NCI-H2029 treated with DMSO at 0.1 percent for 48 hours (cell line): Measurements from ENCODE around the gene ZNF534.
"Not testable (repeated sequence)": the region's sequence is repeated elsewhere in the genome, so short reads cannot be mapped to it uniquely, and the experiment has no call there.

Experiments used
- DNase-seq: peaks from one replicate; lab custom pipeline; 2025; lab: John Stamatoyannopoulos, UW

The ZNF534 gene

GRCh38 chr19:52428937-52429336 lies at the start of gene ZNF534:
TSS of gene ZNF534 (plus strand) at chr19:52429148. CDS start at chr19:52431475, 2,327 bp downstream.
- no peak for DNase-seq

- DNase-seq: no peak
These were observed 37.8 kb upstream of the ZNF534 start for GRCh38 chr19:52391135-52391534.

DNA sequence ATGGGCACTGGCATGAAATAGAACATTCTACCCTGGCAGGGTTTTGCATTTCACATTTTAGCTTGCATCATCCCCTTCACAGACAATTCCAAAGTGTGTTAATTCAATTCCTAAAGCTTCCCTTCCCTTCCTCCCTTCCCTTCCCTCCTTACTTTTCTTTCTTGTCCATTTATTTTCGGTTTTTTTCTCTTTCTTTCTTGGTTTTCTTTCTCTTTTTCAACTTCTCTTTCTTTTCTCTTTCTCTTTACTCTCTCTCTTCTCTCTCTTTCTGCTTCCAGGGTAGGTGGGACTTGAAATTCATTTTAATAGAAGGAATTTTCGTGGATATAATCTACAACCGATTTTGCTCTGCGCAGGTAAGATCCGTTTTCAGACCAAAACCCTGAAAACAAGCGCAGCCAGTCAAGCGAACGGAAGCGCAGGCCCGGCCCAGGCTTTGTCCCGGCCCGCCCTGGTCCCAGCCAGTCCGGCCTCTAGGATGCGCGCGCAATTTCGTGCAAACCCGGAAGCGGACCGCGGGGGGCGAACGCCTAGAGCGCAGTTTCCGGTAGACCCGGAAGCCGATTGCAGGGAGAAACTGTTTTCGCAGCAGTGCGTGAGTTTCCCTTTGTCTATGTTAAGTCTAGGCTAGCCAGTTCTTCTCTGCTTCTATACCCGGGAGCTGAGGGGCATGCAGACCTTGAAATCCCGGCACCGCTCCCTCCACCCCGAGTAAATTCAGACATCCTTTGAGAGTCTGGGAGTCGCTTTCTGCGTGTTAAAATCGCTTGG lies 31.5 kb upstream of the ZNF534 start, which contains the start of gene ZNF528:
Gene ZNF528, plus strand, starts transcription at position 540 of the 771 bp plus-strand sequence. CDS start 4,165 bp downstream, outside the sequence.
- DNase-seq: peak; percentile 47

DNA sequence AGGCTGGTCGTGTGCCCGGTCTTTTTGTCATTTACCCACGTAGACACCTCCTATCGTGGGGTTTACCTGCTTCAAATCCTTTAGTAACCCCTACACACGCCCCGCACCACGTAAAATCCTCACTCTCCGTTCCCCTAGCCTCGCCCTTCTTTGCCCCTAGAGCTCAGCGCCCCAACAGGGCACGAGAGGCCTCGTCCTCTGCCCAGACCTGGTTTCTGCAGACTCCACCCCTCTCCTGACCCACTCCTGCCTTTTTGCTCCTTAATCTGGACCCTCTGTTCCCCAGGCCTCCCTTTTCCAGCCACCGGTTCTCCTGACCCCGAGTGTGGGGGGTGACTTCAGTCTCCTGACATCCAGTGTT lies 30.9 kb upstream of the ZNF534 start:
- DNase-seq: no peak

GRCh38 chr19:52410276-52410675 lies 18.7 kb upstream of the ZNF534 start:
- DNase-seq: no peak

DNA sequence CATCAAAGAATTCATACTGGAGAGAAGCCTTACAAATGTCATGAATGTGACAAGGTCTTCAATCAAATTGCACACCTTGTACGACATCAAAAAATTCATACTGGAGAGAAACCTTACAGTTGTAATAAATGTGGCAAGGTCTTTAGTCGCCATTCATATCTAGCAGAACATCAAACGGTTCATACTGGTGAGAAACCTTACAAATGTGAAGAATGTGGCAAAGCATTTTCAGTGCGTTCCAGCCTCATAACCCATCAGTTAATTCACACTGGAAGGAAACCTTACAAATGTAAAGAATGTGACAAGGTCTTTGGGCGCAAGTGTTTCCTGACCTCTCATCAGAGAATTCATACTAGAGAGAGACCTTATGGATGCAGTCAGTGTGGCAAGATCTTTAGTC lies 13.2 kb upstream of the ZNF534 start:
- no peak for DNase-seq

DNA sequence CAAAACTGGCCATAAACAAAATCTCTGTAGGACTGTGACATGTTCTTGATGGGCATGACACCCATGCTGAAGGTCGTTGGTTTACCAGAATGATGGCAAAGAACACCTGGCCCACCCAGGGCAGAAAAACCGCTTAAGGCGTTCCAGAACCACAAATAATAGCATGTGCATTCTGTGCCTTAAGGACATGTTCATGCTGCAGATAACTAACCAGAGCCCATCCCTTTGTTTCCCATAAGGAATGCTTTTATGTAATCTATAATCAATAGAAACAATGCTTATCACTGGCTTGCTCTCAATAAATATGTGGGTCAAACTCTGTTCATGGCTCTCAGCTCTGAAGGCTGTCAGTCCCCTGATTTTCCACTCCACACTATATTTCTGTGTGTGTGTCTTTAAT lies 13.2 kb downstream of the ZNF534 start:
- no peak for DNase-seq

GRCh38 chr19:52444506-52444905 lies 15.6 kb downstream of the ZNF534 start:
- no peak for DNase-seq

GRCh38 chr19:52451241-52451640 lies 22.3 kb downstream of the ZNF534 start:
- DNase-seq: no peak

DNA sequence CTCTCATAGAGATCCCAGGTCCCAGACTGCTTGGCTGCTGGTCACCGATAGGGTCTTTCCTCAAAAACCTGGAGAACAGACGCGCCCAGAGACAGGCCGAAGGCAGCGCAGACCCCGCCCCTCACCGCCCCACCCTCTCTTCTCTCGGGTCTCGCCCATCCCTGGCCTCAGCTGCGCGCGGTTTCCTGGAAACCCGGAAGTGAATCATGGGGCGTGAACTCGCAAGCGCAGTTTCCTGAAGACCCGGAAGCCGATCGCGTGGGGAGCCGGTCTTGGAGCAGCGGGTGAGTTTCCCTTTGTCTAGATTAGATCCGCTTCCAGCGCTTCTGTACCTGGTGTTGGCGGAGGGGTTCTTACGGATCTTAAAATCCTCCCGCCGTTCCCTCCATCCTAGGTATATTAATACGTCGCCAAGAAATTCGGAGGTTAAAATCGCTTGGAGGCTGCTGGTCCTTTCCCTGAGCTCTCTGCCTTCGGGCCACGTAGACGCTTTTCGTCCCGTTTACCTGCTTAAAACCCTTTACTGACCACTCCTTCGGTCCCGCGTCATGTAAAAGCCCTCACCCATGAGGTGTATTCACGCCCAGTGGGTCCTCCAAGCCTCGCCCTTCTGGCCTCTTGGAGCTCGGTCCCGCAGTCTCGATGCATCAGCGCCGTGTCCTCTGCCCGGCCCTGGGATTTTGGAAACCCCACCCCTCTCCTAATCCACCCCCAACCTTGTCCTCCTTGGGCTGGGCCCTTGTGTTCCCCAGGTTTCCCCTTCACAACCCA lies 24.6 kb downstream of the ZNF534 start, which contains the start of gene ZNF578:
Gene ZNF578, plus strand, starts transcription at position 230 of the 771 bp plus-strand sequence. CDS start 48,293 bp downstream, outside the sequence.
- no peak for DNase-seq

DNA sequence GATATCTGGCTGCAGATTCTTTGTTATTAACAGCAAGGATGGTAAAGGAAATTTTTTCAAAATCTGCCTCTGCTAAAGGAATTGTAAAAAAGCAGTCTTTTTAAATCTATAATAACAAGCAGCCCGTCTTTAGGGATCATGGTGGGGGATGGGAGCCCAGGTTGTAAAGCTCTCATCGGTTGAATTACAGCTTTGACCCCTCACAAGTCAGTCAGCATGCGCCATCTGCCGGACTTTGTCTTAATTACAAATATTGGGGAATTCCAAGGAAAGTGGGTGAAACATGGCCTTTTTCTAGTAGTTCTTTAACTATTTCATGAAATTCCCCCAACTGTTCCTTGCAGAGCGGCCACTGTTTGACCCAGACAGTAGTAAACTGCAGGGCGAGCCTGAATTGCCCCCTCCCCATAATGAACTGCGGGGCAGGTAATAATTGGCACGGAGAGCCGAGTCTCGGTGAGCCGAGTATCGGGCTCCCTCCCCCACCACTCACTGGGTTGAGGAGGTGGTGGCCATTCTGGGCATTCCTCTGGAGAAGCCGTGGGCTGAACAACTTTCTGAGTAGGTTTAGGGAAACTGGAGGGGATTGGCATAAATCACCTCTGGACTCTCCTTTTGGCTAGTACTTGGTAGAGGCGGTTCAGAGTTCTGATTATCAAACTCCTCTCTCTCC lies 36.0 kb downstream of the ZNF534 start:
- peak; percentile 26 for DNase-seq

DNA sequence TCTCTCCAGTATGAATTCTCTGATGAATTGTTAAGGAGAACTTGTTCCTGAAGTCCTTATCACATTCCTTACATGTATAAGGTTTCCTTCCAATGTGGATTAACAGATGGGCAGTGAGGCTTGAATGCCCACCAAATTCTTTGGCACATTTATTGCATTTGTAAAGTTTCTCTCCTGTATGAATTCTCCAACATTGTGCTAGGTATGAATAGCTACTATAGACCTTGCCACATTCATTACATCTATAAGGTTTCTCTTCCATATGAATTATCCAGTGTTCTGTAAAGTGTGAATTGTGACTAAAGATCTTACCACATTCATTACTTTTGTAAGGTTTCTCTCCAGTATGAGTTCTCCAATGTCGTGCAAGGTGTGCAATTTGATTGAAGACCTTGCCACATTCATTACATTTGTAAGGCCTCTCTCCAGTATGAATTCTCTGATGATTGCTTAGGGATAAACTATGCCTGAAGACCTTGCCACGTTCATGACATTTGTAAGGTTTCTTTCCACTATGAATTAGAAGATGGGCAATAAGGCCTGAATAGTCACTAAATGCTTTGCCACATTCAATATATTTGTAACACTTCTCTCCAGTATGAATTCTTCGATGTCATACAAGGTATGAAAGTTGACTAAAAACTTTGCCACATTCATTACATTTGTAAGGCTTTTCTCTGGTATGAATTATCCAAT lies 44.9 kb downstream of the ZNF534 start:
- DNase-seq: no peak

GRCh38 chr19:52474351-52475127 lies 45.6 kb downstream of the ZNF534 start:
- no peak for DNase-seq

DNA sequence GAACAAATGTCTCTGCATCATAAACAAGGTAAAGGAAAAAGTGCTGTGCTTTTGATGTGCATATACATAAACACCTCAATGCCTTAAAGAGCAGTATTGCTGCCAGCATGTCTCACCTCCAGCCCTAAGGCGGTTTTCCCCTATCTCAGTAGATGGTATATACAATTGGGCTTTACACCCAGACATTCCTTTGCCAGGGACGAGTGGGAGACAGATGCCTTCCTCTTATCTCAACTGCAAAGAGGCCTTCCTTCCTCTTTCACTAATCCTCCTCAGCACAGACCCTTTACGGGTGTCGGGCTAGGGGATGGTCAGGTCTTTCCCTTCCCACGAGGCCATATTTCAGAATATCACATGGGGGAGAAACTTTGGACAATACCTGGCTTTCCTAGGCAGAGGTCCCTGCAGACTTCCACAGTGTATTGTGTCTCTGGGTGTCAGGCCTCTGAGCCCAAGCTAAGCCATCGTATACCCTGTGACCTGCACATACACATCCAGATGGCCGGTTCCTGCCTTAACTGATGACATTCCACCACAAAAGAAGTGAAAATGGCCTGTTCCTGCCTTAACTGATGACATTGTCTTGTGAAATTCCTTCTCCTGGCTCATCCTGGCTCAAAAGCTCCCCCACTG lies 55.3 kb downstream of the ZNF534 start:
- not testable (repeated sequence) for DNase-seq

DNA sequence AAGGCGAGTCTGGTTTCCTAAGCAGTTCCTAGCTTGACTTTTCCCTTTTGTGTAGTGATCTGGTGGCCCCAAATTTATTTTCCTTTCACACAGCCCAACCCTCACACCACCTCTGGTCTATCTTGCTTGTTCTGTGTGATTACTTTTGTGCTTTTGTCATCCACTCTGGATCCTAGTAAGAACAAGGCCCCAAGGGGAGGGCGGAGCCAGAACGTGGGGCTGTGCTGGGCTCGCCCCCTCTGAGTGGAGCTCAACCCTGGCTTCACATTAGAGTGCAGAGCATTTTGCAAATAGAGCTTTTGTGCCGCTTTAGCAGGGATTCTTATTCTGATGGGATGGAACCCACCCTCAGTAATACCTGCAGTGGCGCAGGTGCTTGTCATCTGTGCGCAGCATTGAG lies 56.1 kb downstream of the ZNF534 start:
- DNase-seq: not testable (repeated sequence)

GRCh38 chr19:52485561-52486240 lies 56.8 kb downstream of the ZNF534 start:
- not testable (repeated sequence) for DNase-seq

DNA sequence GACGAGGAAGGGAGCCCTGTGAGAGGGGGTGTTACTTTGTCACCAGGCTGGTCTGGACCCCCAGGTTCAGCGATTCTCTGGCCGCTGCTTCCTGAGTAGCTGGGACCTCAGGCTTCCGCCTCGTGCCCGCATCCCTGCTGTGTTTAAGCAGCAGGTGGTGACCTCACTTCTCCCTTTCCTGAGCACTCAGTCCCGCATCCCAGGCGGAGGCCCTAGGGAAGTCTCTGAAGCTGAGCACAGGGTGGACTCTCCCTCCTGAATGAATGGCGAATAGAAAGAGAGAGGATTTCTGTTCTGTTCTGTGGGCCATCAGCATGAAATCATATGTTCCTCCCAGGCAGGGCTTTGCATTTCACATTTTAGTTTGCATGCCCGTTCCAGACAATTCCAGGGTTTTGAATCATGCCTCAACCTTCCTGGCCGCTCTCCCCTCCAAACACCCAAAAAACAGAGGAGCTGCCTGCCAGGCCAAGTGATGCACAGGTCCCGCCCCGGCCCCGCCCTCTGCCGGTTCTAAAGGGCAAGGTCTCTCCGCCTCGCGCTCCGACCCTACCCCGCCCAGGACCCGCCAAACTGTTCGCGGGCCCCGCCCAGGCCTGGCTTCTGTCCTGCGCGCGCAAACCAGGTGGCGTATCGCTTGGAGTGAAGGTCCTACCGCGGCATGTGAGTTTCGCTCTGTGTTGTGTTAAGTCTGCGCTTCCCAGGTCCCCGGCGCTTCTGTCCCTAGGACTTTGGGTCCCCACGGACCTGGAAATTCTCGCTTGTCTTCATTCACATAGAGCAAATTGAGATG lies 63.4 kb downstream of the ZNF534 start:
- peak; percentile 2 for DNase-seq

DNA sequence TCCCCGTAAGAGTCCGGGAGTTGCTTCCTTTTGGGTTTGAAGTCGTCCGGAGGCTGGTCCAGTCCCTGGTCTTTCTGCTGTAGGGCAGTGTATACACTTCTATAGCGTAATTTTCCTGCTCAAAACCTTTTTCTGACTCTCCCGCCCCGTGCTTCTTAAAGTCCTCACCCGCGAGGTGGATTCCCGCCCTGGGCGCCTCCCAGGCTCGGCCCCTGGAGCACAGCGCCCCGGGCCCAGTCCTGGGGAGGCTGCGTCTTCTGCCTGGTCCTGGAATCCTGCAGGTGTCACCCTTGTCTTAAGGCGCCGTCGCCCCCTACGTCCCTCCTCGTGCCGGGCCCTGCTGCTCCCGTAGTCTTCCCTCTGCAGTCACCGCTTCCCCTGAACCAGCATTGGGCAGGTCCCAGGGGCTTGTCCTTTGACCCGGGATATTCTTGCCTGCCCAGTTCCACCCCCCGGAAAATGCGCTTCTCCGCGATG lies 64.1 kb downstream of the ZNF534 start:
- no peak for DNase-seq

GRCh38 chr19:52494518-52494917 lies 65.6 kb downstream of the ZNF534 start:
- no peak for DNase-seq
